HL-60/S4 treated with retinoic acid at 250 ng/mL for 4 days and 3 days (cell line): ENCODE results near the gene CFAP97D2.
"Not testable (repeated sequence)": the region's sequence is repeated elsewhere in the genome, so short reads cannot be mapped to it uniquely, and the experiment has no call there.

Source experiments
- in situ Hi-C: fragments of 300-500 bp; cut with MboI; formaldehyde crosslinking; loops from 2 replicates; pipeline ENCODE4 v1.7.0; 2022; ENCODE audit warnings: low sequenced_read_pairs

CFAP97D2 gene

DNA sequence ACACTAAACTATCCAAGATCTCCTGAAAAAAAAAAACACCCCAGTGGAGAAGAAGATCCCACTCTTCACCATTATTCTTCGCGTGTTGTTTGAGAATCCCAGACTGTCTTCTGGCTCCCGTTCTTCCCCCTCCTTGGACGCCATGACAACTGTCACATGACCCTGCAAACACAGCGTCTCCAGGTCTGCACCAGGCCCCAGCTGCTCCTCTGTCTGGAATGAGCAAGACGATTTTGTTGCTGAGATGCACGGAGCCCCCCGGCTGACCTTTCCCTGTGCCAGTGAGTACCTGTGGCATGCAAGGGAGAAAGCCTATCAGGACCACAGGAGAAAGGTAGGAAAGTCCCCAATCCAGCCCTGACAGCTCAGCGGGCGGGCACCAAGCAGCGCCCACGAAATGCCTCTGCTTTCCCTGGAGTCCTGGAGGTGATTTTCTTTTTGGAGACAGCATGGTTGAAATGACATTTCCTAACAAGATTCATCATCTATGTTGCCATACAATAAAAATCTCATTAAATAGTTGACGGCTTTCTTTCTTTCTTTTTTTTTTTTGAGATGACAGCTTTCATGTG is at the start of gene CFAP97D2:
TSS of gene CFAP97D2 (plus strand) at position 171 of the 572 bp plus-strand sequence. CDS start at position 245, 74 bp downstream.
- in situ Hi-C loops, result no loop called here

DNA sequence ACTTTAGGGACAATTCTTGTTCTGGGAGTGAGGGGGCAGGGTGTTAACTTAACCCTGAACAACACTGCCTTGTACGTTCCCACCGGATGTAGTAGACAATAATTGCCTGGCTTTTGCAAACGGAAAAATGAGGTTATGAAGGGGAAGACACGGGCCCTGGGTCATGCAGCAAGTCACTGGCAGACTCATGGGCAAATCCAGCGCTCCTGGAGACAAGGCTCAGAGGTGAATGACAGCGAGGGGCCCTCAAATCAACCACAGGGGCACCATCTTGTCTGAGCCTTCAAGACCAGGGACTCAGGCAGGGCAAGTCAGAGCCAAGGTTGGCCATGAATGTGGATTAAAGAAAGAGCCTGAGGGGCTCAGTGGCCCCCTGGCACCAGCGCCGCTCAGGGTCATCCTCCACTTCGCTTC is 49.4 kb upstream of the CFAP97D2 start:
- in situ Hi-C loops, result no loop called here

- in situ Hi-C loops, result no loop called here
Measured at GRCh38 chr13:114130131-114130836, 48.8 kb upstream of the CFAP97D2 start.

GRCh38 chr13:114130837-114131582 is 48.0 kb upstream of the CFAP97D2 start:
- in situ Hi-C loops, result no loop called here

DNA sequence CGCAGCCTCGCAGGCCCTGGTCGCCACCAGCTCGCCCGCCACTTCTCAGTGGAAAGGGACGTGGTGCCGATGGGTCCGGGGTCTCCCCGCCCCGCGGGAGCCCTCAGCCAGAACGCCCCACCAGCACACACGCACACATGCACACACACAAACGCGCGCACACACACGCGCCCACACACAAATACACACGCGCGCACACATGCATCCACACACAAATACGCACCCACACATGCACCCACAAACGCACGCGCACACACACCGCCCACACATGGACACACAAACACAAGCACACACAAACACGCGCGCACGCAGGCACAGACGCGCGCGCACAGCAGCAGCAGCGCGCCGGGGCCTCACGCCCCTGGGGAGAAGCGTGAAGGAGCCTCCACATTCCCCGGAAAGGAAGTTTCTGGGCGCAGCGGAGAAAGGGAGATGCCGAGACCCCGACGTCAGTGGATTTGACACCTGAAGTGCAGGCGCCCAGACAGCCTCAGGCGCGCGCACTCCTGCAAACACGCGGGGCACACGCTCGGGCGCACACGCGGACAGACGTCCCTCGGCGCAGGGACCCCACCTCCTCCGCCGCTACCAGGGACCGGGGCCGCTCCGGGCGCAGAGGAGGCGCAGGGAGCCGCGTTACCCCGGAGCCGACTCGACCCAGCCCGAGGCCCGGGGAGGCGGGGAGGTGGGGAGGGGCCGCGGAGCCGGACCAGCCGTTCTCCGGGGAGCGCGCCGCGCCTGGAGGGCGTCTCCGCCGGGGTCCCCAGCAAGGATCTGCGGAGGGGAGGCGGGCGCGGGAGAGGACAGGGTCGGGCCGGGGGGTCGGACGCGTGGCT is 47.3 kb upstream of the CFAP97D2 start:
- in situ Hi-C loops, result no loop called here

GRCh38 chr13:114132419-114133121 is 46.5 kb upstream of the CFAP97D2 start, which contains the start of gene RASA3:
TSS of gene RASA3 (minus strand) at chr13:114132623. CDS start at chr13:114132489, 134 bp downstream.
- in situ Hi-C loops, result no loop called here

- in situ Hi-C loops, result not testable (repeated sequence)
Measured at GRCh38 chr13:114133126-114133525, 45.9 kb upstream of the CFAP97D2 start.

DNA sequence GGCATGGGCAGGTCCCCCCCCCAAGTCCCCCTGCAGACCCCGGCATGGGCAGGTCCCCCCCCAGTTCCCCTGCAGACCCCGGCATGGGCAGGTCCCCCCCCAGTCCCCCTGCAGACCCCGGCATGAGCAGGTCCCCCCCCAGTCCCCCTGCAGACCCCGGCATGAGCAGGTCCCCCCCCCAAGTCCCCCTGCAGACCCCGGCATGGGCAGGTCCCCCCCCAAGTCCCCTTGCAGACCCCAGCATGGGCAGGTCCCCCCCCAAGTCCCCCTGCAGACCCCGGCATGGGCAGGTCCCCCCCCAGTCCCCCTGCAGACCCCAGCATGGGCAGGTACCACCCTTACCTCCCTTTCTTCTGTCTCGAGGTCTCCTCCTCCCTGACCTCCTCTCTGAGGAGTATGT is 45.5 kb upstream of the CFAP97D2 start:
- in situ Hi-C loops, result not testable (repeated sequence)

- in situ Hi-C loops, result no loop called here
Measured at GRCh38 chr13:114134111-114134943, 44.7 kb upstream of the CFAP97D2 start.

DNA sequence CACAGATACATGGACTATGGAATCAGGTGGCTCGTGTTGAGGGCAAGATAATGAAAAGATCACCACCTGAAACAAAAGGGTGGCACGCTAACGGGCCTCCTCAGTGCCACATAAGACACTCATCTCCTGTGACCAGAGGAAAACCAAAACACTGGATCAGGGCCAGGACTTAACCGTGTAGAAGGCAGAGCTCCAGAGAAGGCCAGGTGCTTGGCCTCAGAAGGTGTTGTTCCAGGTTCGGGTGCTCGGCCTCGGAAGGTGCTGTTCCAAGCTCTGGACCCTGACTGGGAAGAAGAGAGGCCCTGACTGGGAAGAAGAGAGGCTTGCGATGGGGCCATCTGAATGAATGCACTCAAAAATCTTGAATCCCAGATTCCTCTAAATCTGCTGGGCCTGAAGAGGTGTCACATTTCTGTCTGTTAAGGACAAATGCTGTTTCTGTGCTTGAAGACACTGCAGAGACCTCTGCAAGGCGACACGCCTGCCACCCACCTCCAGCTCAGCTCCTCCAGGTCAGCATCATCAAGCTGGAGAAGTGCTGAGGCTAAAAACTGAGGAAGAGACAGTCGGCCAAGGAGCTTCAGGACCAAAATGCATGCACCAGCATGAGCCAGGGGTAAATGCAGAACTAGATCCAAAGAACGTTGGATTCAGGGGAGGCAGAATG is 44.0 kb upstream of the CFAP97D2 start:
- in situ Hi-C loops, result no loop called here

GRCh38 chr13:114135731-114136171 is 43.3 kb upstream of the CFAP97D2 start:
- in situ Hi-C loops, result no loop called here

DNA sequence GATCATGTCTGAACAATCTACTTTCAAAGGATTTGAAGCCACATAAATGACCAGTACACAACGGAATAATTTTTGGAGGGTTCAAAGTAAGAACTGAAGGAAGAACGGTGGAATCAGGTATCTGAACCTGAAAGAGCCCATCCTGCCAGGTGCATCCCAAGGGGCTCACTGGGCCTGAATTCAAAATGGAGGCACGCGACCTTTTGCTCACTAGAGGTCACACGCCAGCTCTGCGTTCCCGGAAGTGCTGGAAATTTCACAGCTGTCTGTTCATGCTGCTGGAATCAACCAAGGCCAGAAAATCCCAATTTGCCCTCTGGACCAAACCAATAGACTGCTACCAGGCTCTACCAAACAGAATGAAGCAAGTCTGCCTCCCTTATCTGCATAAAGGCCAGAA is 42.5 kb upstream of the CFAP97D2 start:
- in situ Hi-C loops, result no loop called here

- in situ Hi-C loops, result no loop called here
Measured at GRCh38 chr13:114140131-114140905, 38.7 kb upstream of the CFAP97D2 start.

DNA sequence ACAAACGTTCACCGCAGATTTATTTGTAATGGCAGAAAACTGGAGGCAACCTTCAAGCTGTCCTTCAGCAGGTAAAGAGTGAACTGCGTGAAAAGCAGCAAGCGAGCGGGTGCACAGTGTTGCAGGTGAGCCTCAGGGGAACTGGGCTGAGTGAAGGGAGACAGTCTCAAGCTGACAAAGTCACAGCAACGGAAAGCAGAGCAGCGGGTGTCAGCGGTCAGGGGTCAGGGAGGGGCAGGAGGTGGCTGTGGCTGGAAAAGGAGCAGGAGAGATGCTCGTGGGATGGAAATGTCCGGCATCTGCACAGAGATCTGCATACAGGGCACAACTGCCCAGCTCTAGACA is 38.2 kb upstream of the CFAP97D2 start:
- in situ Hi-C loops, result no loop called here

DNA sequence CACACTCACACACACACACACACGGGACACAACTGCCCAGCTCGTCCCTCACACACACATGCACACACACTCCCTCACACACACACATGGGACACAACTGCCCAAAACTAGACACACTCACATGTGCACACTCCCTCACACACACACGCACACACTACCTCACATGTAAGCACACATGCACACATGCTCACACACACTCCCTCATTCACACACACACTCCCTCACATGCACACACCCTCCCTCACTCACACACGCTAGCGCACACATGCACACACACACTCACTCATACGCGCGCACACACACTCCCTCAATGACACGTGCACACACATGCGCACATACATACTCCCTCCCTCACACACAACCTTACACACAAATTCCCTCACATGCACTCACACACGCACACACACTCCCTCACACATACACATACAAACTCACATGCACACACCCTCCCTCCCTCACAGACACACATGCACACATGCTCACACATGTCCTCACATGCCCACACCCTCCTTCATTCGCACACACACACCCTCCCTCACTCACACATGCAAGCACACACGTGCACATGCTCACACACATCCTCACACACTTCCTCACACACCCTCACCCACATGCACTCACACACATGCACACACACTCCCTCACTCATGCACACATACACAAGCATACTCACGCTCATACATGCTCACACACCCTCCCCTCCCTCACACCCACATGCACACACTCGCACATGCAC is 37.6 kb upstream of the CFAP97D2 start:
- in situ Hi-C loops, result no loop called here

GRCh38 chr13:114142137-114142550 is 36.9 kb upstream of the CFAP97D2 start:
- in situ Hi-C loops, result no loop called here

DNA sequence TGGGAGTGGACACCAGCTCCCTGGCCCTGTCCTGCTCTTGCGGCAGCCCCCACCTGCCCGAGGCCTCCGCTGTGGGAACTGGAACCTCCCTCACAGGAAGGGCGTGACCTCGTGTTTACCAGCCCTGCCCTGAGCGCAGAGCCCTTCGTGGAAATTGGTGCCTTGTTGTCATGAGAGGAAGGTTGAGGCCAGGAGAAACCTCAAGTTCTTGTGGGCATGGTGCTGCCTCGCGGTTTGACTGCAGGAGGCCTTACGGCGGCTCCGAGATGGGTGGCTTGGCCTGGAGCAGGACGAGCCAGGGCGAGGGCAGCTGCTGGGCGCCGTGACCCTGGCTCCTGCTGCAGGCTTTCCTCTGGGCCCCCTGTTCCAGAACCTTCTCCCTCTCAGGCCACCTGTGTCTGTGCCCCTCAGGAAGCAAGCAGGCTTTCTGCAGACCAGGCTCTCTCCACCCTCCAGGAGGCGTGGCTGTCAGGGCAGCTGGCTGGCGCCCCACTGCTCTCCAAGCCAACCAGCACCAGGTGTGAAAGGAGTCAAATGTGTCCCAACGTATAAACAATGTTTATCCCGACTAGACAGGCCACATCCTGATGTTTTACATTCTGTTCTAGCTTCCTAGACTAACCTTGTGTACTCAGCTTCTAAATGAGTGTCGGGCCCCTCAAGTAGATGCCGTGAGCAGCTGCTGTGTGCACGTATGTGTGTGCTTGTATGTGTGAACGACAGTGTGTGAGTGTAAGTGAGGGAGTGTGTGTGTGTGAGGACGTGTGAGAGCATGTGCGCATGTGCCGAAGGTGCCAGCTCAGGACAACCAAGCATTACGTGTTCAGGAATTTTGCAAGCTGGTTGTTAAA is 36.2 kb upstream of the CFAP97D2 start:
- in situ Hi-C loops, result no loop called here
